GM19238 (cell line): ENCODE results near the gene RSAD1.

Experiments
- DNase-seq: peaks from one replicate; pipeline ENCODE4 v3.0.0; 2011; ENCODE audit warnings: low spot score; ENCODE audit not compliant: insufficient read length

Gene RSAD1

GRCh38 chr17:50518384-50519023, 39.8 kb downstream of the RSAD1 start:
- no peak for DNase-seq

GRCh38 chr17:50519141-50519834, 40.6 kb downstream of the RSAD1 start:
- no peak for DNase-seq

DNA sequence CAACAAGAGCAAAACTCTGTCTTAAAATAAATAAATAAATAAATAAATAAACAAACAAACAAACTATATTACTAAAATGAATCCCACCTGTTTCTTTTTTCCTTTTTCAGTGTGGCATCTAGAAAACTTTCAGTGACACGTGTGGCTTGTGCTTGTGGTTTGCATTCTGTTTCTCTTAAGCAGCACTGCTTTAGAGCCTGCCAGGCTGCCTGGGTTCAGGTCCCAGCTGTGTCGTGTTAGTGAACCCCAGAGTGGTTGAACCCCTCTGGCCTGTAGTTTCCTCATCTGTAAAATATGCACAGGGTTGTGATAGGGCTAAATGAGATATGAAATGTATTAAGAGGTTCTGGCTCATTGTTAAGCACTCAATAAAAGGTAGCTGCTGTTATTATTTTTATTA, 41.8 kb downstream of the RSAD1 start:
- no peak for DNase-seq

GRCh38 chr17:50521514-50521913, 42.9 kb downstream of the RSAD1 start:
- no peak for DNase-seq

DNA sequence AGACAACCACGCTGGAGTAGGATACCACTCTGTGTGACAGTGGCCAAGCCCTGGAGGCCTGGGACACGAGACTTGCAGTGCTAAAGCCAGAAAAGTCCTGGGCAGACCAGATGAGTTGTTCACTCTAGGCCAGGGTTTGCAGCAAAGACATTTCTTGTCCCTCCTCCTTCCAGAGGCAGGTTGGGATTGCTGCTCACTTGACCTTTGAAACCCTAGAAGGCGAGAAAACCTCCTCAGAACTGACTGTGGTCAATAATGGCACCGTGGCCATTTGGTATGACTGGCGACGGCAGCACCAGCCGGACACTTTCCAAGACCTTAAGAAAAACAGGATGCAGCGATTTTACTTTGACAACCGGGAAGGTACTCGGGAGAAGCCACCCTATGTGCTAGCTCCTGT, 44.1 kb downstream of the RSAD1 start:
- no peak for DNase-seq

DNA sequence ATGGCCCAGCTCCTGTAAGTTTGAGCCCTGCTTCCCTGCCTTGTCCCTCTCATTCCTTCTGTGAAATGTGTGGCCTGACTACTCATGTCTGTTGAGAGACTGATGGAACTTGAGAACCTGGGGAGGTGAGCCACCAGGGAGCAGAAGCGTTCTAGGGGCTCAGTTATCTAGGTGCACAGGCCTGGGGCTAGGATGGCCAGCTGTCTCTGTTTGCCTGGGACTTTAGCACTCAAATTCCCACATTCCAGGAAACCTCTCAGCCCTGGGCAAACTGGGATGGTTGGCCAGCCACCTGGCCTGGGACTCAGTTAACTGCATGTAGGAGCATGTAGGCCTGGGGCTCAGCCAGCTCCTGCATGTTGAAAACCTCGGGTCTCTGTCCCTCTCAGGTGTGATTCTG, 44.5 kb downstream of the RSAD1 start:
- DNase-seq: no peak

- no peak for DNase-seq
These were observed 46.2 kb downstream of the RSAD1 start for GRCh38 chr17:50524838-50525237.

DNA sequence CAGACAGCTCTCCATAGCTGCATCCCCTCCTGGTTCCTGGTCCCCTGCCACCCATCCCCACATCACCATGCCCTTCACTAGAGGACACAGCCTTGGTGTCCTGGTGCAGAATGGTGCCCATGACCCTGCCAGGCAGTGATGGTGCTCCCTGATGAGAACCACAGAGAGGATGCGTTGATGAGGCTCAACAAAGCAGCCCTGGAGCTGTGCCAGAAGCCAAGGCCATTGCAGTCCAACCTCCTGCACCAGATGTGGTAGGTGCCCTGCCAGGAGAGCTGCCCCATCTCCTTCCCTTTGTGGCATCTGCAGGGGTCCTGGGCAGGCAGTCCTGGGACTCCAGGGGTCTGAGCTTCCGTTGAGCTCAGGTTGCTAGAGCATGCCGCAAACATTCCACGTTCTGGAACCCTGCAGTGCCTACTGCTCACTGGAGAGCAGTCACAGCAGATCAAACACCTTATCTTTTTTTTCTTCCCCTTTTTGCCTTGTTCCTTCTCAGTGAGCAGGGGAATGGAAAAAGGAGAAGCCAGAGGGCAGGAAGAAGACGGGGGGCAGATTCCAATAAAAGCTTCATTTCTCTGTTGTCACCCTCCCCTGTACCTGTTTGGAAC, 48.6 kb downstream of the RSAD1 start:
- DNase-seq: no peak

- DNase-seq: no peak
These were observed 49.4 kb downstream of the RSAD1 start for GRCh38 chr17:50527949-50528474.

DNA sequence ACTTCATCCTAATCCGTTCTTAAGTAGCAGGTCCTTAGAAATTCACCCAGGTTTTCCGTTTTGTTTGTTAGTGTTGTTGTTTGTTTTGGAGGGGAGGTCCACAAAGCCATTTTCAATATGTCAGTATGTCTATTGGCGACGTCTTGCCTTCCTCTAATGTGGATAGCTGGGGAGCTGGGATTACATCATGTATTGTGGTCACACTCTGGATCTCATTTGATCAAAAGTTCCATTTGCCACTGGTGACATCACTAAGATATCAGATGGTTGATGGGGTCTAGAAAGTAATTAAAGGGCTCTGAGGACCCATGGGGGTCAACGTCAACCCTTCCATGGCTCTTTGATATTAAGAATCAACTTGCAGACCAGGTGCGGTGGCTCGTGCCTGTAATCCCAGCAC, 51.2 kb downstream of the RSAD1 start:
- no peak for DNase-seq

GRCh38 chr17:50531428-50532025, 52.9 kb downstream of the RSAD1 start:
- no peak for DNase-seq

- no peak for DNase-seq
These were observed 53.9 kb downstream of the RSAD1 start, which contains the start of gene EPN3 for GRCh38 chr17:50532452-50533024. Gene EPN3 (plus strand): TSS chr17:50532735. CDS start chr17:50536557, 3,822 bp downstream.

- no peak for DNase-seq
These were observed 54.5 kb downstream of the RSAD1 start for GRCh38 chr17:50533185-50533584.

GRCh38 chr17:50533720-50534148, 55.1 kb downstream of the RSAD1 start:
- DNase-seq: no peak

DNA sequence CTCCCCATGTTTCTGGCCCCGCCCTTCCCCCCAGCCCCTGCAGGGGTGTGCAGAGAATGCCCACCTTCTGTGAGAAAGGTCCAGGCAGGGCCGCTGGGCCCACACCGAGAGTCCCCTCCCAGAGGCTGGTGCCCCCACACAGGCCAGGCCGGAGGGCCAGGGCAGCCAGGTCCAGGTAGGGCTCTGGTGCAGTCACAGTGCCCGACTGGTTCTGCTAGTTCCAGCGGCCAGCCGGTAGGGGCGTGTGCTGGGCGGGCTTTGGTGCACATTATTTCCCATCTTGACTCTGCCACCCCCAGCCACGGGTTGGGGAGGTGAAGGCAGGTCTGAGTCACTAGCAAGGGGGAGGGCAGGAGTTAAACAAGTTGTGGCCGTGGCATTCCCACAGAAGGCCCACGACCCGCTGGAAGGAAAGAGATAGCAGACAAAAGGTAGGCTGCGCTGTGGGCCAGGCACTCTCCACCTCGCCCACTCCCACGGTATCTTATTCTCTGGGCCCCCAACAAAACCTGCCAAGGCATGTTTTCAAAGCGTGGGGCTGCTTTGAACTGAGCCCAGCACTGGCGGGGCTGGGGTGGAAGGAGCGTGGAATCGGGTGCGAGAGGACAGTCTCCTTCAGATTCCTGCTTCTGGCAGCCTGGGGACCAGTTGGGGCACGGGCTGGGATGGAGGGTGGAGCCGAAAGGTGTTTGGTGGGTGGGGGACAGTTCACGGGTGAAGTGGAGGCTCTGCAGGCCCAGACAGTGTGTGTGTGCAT, 55.7 kb downstream of the RSAD1 start:
- DNase-seq: no peak

DNA sequence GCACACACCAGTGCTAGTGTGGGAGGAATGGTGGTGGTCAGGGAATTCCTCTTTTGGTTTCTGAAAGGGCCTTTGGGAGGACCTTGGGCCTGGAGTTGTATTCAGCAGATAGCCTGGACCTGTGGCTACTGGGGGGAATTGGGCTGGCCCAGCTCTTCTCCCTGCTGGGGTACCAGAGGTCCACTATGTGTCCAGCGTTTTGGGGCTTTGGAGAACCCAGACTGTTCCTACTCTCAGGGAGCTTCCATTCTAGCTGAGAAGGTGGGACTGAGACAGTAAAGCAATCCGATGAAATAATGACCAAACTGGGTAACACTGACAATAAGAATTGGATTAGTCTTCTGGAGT, 56.3 kb downstream of the RSAD1 start:
- no peak for DNase-seq

- no peak for DNase-seq
These were observed 56.7 kb downstream of the RSAD1 start for GRCh38 chr17:50535407-50535806.
